Ovary (tissue), 3 donors: Measurements from ENCODE around the gene MSMP.

Experiments
- POLR2A ChIP-seq: fragments of 450-650 bp; IDR thresholded peaks from one replicate; pipeline ENCODE4 v1.6.1; 2017; ENCODE audit warnings: antibody characterized with exemption, mild to moderate bottlenecking, moderate library complexity
- TF ChIP-seq, protein P1 (sequence below), 3 donors: fragments of 450-650 bp in 2 of 3; fragments of 200-600 bp in 1 of 3; IDR thresholded peaks; one replicate each; pipeline versions ENCODE4 v1.5.1 to v1.8.0; 2016 to 2022; ENCODE audit warnings: antibody characterized with exemption in 3 of 3, mild to moderate bottlenecking in 1 of 3
- donor health status: DM: no; HTN: no; CAD: no.

- TF ChIP-seq, protein P1, sequence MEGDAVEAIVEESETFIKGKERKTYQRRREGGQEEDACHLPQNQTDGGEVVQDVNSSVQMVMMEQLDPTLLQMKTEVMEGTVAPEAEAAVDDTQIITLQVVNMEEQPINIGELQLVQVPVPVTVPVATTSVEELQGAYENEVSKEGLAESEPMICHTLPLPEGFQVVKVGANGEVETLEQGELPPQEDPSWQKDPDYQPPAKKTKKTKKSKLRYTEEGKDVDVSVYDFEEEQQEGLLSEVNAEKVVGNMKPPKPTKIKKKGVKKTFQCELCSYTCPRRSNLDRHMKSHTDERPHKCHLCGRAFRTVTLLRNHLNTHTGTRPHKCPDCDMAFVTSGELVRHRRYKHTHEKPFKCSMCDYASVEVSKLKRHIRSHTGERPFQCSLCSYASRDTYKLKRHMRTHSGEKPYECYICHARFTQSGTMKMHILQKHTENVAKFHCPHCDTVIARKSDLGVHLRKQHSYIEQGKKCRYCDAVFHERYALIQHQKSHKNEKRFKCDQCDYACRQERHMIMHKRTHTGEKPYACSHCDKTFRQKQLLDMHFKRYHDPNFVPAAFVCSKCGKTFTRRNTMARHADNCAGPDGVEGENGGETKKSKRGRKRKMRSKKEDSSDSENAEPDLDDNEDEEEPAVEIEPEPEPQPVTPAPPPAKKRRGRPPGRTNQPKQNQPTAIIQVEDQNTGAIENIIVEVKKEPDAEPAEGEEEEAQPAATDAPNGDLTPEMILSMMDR (IDR thresholded peaks at IDR 0.05) = no peak
- TF ChIP-seq POLR2A = no peak
These were observed 43.4 kb upstream of the MSMP start for GRCh38 chr9:35797311-35798109.
